ENCODE results near the gene MYL7.

The MYL7 gene

DNA sequence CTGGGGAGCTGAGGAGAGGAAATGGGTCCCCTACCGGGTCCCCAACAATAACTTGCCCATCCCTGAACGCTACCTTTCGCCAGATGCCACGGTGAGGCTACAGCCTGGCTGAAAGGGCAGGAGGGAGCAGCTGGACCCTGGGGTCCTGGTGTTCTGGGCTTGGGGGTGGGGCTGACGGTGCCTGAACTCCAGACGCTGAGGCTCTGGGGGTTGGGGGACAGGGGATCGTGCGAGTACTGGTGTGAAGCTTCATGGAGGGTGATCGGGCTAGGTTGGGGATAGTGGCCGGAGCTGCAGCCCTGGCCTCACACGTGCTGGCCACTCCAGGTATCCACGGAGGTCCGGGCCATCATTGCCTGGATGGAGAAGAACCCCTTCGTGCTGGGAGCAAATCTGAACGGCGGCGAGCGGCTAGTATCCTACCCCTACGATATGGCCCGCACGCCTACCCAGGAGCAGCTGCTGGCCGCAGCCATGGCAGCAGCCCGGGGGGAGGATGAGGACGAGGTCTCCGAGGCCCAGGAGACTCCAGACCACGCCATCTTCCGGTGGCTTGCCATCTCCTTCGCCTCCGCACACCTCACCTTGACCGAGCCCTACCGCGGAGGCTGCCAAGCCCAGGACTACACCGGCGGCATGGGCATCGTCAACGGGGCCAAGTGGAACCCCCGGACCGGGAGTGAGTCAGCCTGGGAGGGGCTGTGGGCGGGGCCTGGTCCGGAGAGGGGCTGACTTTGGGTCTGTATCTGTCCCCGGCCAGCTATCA is 28.7 kb downstream of the MYL7 start:
- DNase-seq (ENCODE audit: low read depth in 2 of 2): no peak

GRCh38 chr7:44111761-44112160 is 29.4 kb downstream of the MYL7 start:
- DNase-seq (ENCODE audit: low read depth in 2 of 2): no peak

GRCh38 chr7:44110719-44111635 is 30.2 kb downstream of the MYL7 start:
- no peak for DNase-seq (ENCODE audit: low read depth in 2 of 2)

GRCh38 chr7:44109991-44110390 is 31.1 kb downstream of the MYL7 start:
- no peak for DNase-seq (ENCODE audit: low read depth in 2 of 2)

GRCh38 chr7:44108768-44109750 is 32.1 kb downstream of the MYL7 start:
- no peak for DNase-seq (ENCODE audit: low read depth in 2 of 2)

DNA sequence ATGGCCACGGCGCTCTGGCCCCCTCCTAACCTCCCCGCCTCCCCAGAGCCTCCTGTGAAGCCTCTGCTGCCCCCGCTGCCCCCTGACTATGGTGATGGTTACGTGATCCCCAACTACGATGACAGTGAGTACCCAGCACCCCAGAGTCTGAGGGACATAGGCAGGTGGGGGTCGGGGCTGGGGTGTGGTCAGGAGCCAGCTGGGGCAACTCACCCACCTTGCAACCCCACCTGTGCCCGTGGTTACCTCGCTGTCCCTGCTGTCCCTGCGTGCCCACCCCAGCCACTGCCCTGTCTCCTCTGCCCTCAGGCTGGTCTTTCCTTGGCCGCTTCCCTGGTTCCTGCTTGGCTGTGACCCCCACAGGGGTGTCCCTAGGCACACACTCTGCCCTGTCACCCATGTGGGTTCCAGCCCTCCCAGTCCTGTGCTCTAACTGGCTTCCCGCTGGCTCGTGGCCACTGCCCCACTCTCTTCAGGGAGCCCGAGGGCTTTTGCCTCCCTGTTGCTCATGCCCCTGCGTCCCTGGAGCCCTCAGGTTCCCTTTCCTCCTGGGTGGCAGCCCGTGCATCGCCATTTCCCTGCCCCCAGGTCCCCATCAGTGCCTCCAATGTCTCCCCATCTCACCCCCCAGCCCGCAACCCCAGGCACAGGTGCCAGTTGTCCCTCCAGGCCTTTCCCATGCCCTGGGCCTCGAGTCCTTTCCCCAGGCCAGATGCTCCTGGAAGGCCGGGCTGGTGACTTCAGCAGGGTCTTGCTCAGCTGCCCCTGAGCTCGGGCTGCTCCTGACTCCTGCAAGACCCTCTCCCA is 33.0 kb downstream of the MYL7 start:
- no peak for DNase-seq (ENCODE audit: low read depth in 2 of 2)

GRCh38 chr7:44107116-44107960 is 33.8 kb downstream of the MYL7 start:
- DNase-seq (ENCODE audit: low read depth in 2 of 2): no peak

DNA sequence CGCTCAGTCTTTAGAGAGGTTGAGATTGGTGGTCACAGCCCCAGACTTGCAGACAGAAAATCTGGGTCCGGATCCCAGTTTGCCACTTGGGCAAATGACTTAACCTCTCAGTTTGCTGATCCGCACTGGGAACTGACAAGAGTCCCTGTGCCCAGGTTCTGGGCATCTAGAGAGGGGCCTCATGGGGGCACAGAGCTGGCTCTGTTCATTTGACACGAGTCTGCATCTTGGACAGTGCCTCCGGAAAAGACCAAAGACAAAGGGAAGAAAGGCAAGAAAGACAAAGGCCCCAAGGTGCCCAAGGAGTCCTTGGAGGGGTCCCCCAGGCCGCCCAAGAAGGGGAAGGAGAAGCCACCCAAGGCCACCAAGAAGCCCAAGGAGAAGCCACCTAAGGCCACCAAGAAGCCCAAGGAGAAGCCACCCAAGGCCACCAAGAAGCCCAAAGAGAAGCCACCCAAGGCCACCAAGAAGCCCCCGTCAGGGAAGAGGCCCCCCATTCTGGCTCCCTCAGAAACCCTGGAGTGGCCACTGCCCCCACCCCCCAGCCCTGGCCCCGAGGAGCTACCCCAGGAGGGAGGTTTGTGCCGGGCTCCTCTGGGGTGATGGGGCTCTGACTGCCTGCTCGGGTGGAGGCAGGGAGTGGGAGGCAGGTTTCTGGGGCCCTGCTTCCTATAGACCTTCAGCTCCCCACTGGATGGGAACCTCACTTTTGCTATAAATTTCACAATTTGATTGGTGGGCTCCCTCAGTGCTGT is 34.6 kb downstream of the MYL7 start:
- no peak for DNase-seq (ENCODE audit: low read depth in 2 of 2)

GRCh38 chr7:44105832-44106231 is 35.3 kb downstream of the MYL7 start:
- DNase-seq (ENCODE audit: low read depth in 2 of 2): no peak

DNA sequence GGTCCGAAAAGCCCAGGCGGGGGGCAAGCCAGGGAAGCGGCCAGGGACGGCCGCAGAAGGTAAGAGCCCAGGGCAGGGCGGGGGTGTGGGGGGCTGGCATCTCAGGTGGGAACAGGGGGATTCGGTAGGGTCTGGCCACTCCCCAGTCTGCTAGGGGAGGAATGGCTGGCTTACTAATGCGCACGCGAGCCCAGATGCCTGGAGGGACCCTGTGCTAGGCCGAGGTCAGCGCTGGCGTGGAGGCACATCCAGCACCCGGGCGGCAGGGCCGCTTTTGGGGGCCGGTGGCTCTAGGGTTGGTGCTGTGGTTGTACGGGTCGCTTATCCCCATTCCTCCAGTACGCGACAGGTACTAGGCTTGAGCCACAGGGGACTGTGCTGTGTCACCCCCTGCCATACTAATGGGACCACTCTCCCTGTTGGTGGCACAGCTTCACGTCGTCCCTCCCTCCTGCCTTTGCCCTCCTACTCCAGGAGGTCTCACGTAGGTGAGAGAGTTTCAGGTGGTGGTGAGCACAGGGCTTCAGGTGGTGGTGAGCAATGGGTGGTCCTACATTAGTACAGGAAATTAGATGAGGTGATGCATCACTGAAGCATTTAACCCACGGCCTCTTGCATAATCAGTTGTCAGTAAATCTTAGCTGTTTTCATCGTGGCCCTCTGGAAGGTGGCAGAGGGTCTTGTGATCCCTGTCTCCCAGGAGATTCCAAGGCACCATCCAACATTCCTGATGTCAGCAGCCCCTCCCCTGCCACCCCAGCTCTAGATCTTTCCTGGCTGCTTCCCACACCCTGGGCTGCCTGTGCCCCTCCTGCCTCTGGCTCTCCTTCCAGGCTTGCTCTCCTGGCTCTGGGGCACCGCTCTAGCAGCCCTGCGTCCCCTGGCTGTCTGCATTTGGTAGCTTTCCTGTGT is 36.0 kb downstream of the MYL7 start:
- DNase-seq (ENCODE audit: low read depth in 2 of 2): no peak

DNA sequence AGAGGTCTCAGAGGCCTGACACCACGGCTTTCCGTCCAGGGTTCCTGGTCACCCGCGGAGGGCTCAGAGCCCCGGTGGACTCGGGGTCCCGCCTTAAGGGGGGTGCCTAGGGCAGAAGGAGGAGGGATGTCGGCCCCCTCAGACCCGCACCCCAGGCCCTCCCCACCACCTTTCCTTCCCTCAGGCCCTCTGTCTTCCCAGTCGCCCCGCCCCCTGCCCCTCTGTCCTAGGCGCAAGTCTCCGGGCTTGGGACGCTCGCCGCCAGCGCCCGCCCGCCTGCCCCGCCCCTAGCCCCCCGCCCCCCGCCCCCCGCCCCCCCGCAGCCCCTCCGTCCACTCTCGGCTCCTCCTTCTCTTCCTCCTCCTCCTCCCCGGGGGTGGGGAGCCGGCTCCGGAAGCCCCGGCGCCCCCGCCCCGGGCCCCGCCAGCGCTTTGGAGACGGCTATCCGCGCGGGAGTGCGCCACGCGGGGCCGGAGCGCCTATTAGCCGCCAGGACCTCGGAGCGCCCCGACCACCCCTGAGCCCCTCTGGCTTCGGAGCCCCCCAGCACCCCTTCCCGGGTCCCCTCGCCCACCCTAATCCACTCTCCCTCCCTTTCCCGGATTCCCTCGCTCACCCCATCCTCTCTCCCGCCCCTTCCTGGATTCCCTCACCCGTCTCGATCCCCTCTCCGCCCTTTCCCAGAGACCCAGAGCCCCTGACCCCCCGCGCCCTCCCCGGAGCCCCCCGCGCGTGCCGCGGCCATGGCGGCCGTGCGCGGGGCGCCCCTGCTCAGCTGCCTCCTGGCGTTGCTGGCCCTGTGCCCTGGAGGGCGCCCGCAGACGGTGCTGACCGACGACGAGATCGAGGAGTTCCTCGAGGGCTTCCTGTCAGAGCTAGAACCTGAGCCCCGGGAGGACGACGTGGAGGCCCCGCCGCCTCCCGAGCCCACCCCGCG is 36.9 kb downstream of the MYL7 start, which contains the start of gene AEBP1:
TSS of gene AEBP1 (plus strand) at position 423 of the 937 bp plus-strand sequence. CDS start at position 744, 321 bp downstream.
- no peak for DNase-seq (ENCODE audit: low read depth in 2 of 2)

GRCh38 chr7:44103566-44103922 is 37.6 kb downstream of the MYL7 start:
- no peak for DNase-seq (ENCODE audit: low read depth in 2 of 2)

- DNase-seq (ENCODE audit: low read depth in 2 of 2): no peak
Observed at GRCh38 chr7:44102846-44103565, 38.1 kb downstream of the MYL7 start.

DNA sequence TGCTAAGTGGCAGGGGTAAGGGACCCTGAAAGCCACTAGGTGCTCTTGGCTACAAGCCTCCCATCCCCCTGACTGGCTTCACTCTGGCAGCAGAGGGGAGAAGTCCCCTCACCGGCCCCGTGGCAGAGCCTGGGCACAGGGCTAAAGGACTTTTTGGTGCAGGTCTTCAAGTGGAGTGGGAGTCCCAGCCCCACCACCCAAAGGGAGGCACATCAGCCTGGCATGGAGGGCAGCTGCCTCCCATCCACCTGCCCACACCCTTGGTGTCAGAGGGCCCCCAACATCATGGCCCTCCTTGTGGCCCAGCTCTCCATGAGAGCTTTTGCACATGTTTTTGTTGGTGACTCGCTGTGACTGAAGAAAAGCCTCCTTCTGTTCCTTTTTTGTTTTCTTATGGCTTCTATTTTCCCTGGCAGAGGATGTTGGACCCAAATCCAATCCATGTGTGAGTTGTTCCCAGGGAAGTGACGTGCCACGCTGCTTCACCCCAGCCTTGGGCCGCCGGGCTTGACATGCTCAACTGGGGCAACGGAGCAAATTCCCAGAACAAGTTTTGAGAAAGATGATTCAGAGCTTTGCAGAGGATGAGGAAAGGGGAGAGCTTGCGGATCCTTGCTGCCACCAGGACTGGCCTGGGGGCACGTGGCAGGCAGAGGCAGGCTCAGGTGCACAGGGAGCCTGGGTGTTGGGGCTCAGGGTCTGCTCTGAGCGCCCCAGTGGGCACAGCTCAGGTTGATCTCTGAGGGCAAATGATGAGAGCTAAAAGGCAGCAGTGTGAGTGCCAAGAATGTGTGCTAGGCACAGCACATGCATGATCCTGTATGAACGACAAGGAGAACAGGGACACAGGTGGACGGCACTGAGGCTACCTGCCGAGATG is 38.9 kb downstream of the MYL7 start:
- DNase-seq (ENCODE audit: low read depth in 2 of 2): no peak

DNA sequence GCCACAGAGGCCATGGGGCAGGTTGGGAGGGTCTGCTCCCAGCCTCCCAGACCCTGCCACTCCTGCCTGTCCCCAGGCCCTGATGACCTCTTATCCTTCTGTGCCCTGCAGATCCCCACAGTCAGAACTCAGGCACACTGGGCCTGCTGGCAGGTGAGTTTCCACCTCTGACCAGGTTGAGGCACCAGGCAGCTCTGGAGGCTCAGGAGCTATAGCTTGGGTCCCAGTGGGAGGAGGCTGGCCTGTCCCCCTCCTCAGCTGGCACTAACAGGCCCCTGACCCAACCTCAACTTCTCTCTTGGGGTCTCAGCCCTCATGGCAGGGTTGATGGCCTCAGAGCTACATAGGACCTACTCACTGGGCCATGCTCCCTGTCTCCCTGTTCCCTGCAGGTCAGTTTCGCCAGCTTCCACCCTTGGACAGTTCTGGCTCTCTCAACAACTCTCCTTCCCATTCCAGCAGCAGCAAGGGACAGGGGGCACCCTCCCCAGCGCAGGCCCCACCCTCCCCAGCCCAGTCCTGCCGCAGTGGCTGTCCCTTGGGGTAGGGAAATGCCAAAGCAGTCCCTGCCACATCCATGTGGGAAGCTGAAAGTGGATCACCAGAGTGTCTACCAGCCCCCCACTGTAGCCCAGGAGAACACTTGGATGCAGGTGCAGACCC is 39.7 kb downstream of the MYL7 start:
- DNase-seq (ENCODE audit: low read depth in 2 of 2): no peak

Measured in stimulated activated CD4-positive, alpha-beta T cell treated with anti-CD3 and anti-CD28 coated beads, Interleukin-15, amount 100 ng/mL, for 48 hours (primary cell).